Activated CD4-positive, alpha-beta memory T cell treated with anti-CD3 and anti-CD28 coated beads, Interleukin-2, amount 10 ng/mL, durations not matched to agents 7 days and 5 days (primary cell): ENCODE data around the gene S100A16. TPM values are rescaled to one million over a fixed set of nuclear protein-coding genes. Genes with fewer than 3 reads are reported as not detected.
"Not testable (repeated sequence)": the region's sequence is repeated elsewhere in the genome, so short reads cannot be mapped to it uniquely, and the experiment has no call there.

Experiments used
- CTCF ChIA-PET: fragments of 350-600 bp; sonication (Branson Sonifier 250); formaldehyde crosslinking; loops from one replicate; lab custom pipeline; 2021; ENCODE audit warnings: antibody characterized with exemption, inconsistent platforms; lab: Charles Lee
- POLR2A ChIA-PET: fragments of 350-600 bp; sonication (Branson Sonifier 250); formaldehyde crosslinking; loops from one replicate; lab custom pipeline; 2021; ENCODE audit warnings: antibody characterized with exemption; lab: Charles Lee
- DNase-seq: peaks from one replicate; pipeline ENCODE4 v3.0.0-alpha.2; 2020
- H3K27ac Mint-ChIP-seq: one replicate; pipeline ENCODE4 v1.8.0; 2021; ENCODE audit warnings: mild to moderate bottlenecking, mixed read lengths
- H3K27me3 Mint-ChIP-seq: one replicate; pipeline ENCODE4 v1.8.0; 2021; ENCODE audit warnings: mixed read lengths
- H3K36me3 Mint-ChIP-seq: one replicate; pipeline ENCODE4 v1.8.0; 2021; ENCODE audit warnings: low read depth, mixed read lengths
- H3K4me1 Mint-ChIP-seq: one replicate; pipeline ENCODE4 v1.8.0; 2021; ENCODE audit warnings: mixed read lengths
- H3K4me3 Mint-ChIP-seq: one replicate; pipeline ENCODE4 v1.8.0; 2021; ENCODE audit warnings: mild to moderate bottlenecking, mixed read lengths
- H3K9me3 Mint-ChIP-seq: one replicate; pipeline ENCODE4 v1.8.0; 2021; ENCODE audit warnings: mixed read lengths
- total RNA-seq, 2 experiments: library from RNA; stranded (reverse); gene quantifications; one replicate each; pipeline ENCODE4 v1.2.3, GENCODE V29; 2021

Gene S100A16
- total RNA-seq, 2 experiments from 2014 or later = not detected

DNA sequence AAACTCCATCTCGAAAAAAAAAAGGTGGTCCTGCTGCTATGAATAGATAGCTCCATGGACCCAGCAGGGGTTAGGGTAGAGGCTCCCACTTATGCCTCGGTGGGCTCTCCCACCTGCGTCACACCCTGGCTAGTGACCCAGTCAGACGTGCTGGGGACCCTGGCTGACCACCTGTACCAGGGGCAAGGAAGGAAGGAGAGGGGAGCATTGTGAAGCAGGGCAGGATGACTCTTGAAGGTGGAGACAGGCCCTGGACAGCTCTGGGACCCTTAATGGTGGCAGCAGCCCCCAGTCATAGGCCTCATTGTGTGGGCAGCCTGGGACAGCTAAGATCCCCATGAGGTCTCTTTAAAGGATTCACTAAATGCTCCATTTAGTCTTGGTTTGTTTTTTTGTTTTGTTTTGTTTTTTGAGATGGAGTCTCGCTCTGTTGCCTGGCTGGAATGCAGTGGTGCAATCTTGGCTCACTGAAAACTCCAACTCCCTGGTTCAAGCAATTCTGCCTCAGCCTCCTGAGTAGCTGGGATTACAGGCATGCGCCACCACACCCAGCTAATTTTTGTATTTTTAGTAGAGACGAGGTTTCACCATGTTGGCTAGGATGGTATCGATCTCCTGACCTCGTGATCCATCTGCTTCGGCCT lies 35.2 kb upstream of the S100A16 start:
- no peaks in the 10 kb centered on the region for H3K9me3 Mint-ChIP-seq
- ChIA-PET POLR2A (interaction anchor here (1.6 to 3.0 kb wide), 5 partner anchors 8 to 103 kb away, joined by 5 to 26 read pairs (median 8); partner anchors contain the start of genes CHTOP and S100A4), CTCF (interaction anchor here (0.7 to 1.2 kb wide), 3 partner anchors 11 to 518 kb away, joined by 3 to 4 read pairs (median 3); partner anchors contain the start of genes S100A13 and SNAPIN)
- no peak for DNase-seq
- H3K27ac Mint-ChIP-seq = no peak overlapping the region
- H3K27me3 Mint-ChIP-seq = no peaks in the 10 kb centered on the region
- H3K4me3 Mint-ChIP-seq = no peak overlapping the region
- peaks cover 27% of the 10 kb centered on the region for H3K4me1 Mint-ChIP-seq
- H3K36me3 Mint-ChIP-seq = peaks cover 42% of the 10 kb centered on the region

DNA sequence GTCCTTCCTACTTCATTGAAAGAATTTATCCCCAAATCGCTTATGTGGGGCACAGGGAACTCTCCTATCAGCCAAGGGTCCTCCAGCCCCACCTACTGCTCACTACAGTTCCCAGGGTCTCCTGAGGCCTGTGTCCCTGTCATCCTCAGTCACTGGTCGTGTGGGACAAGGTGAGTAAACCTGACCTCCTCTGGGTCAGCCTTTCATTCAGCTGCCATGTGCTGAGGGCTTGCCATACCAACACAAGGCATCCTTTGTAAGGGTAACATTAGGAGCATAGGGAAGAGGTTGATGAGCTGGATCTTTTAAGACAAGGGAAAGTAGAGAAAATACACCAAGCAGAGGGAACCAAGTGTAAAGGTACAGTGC lies 34.4 kb upstream of the S100A16 start:
- ChIA-PET CTCF (interaction anchor here (0.7 to 2.4 kb wide), 3 partner anchors 13 to 519 kb away, joined by 3 to 9 read pairs (median 3); partner anchors contain the start of genes CHTOP and S100A13), POLR2A (interaction anchor here (1.7 to 6.1 kb wide), 4 partner anchors 9 to 115 kb away, joined by 5 to 52 read pairs (median 11); partner anchors contain the start of genes CHTOP and S100A4)
- Mint-ChIP-seq H3K4me3 (no peak overlapping the region), H3K4me1 (peaks cover 30% of the 10 kb centered on the region), H3K27me3 (no peaks in the 10 kb centered on the region), H3K9me3 (no peaks in the 10 kb centered on the region), H3K27ac (no peak overlapping the region), H3K36me3 (peaks cover 50% of the 10 kb centered on the region)
- DNase-seq = no peak

DNA sequence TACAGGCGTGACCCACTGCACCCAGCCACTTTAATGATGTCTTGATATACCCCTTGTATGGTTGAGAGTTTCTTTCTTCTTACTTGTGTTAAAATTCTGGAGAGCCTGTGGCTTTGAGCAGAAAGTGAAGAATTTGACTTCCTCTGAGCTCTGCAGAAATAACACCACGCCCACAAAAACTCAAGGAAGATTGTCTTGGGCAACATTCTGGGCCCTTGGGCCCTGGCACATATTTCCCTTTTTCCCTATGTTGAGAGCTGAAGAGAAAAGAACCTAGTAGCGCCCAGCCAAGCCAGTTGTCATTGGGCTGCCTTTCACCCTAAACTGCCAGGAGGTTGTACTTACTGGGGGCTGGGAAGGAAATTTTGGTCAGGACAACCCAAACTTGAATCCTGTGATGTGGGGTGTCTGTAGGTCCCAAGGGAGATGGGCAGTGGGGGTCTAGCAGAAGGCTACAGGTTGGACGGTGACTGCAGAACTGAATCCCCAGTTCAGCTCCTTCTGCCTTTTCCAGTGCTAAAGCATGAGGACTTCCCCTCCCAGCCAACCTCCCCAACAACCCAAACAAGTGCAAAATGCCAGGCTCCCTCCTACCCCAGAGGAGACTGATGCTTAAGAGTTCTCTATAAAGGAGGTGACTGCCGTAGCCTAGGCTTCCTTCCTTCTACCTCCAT lies 33.9 kb upstream of the S100A16 start:
- H3K36me3 Mint-ChIP-seq = peaks cover 54% of the 10 kb centered on the region
- POLR2A ChIA-PET = interaction anchor here (0.9 to 6.1 kb wide), 5 partner anchors 9 to 114 kb away, joined by 4 to 52 read pairs (median 6); partner anchors contain the start of genes CHTOP, S100A4 and SNAPIN
- no peak for DNase-seq
- H3K4me1 Mint-ChIP-seq = peaks cover 33% of the 10 kb centered on the region
- no peaks in the 10 kb centered on the region for H3K27me3 Mint-ChIP-seq
- CTCF ChIA-PET = interaction anchor here (2.4 kb wide), 1 partner anchor 13 kb away, joined by 9 read pairs; the partner anchor contains the start of gene CHTOP
- peak overlapping the region; percentile 44 for H3K27ac Mint-ChIP-seq
- H3K4me3 Mint-ChIP-seq = no peak overlapping the region
- no peaks in the 10 kb centered on the region for H3K9me3 Mint-ChIP-seq

- no peak for DNase-seq
- ChIA-PET CTCF (interaction anchor here (1.1 to 2.0 kb wide), 2 partner anchors 10 to 71 kb away, joined by 3 to 6 read pairs; partner anchors contain the start of gene CHTOP), POLR2A (interaction anchor here (0.7 to 6.1 kb wide), 5 partner anchors 9 to 132 kb away, joined by 3 to 52 read pairs (median 4); partner anchors contain the start of genes CHTOP, SLC27A3 and SNAPIN)
- no peak overlapping the region for H3K27ac Mint-ChIP-seq
- no peak overlapping the region for H3K4me3 Mint-ChIP-seq
- no peaks in the 10 kb centered on the region for H3K27me3 Mint-ChIP-seq
- no peaks in the 10 kb centered on the region for H3K9me3 Mint-ChIP-seq
- H3K36me3 Mint-ChIP-seq = peaks cover 79% of the 10 kb centered on the region
- peaks cover 37% of the 10 kb centered on the region for H3K4me1 Mint-ChIP-seq
Measured at GRCh38 chr1:153643816-153644215, 30.9 kb upstream of the S100A16 start.

DNA sequence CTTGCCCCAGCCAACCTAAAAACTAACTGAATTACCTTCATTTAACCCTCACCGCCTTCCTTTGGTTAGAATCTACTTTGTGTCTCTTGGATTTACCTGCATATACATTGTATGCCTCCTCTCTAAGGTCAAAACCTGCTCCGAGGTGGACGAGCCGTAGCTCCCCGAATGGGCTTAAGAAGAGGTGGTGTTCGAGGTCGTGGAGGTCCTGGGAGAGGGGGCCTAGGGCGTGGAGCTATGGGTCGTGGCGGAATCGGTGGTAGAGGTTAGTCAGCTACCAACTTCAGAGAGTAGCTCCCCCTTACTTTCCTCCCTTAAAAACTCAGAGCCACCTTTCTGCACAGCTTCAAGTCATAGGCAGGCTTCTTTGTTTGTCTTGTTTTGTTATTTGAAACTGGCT lies 30.2 kb upstream of the S100A16 start:
- Mint-ChIP-seq H3K4me3 (no peak overlapping the region), H3K4me1 (peaks cover 37% of the 10 kb centered on the region), H3K27me3 (no peaks in the 10 kb centered on the region), H3K36me3 (peaks cover 85% of the 10 kb centered on the region), H3K9me3 (no peaks in the 10 kb centered on the region), H3K27ac (no peak overlapping the region)
- POLR2A ChIA-PET = interaction anchor here (0.9 to 6.1 kb wide), 3 partner anchors 8 to 132 kb away, joined by 3 to 52 read pairs (median 5); partner anchors contain the start of genes CHTOP, SLC27A3 and SNAPIN
- CTCF ChIA-PET = interaction anchor here (1.1 to 2.0 kb wide), 2 partner anchors 9 to 71 kb away, joined by 3 to 6 read pairs; partner anchors contain the start of gene CHTOP
- DNase-seq = no peak

DNA sequence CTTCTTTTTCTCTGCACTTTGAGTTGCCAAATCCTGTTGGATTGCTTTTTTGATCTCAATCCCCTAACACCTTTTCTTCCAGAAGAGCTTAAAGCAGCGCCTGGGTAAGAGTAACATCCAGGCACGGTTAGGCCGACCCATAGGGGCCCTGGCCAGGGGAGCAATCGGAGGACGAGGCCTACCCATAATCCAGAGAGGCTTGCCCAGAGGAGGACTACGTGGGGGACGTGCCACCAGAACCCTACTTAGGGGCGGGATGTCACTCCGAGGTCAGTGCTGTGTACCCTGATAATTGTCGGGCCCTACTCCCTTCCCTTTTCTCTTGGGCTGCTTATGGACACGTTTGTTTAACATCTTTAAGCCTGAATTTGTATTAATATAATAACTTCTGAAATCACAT lies 29.2 kb upstream of the S100A16 start:
- Mint-ChIP-seq H3K4me1 (peaks cover 41% of the 10 kb centered on the region), H3K27ac (no peak overlapping the region), H3K36me3 (peaks cover 88% of the 10 kb centered on the region), H3K4me3 (no peak overlapping the region), H3K9me3 (no peaks in the 10 kb centered on the region), H3K27me3 (no peaks in the 10 kb centered on the region)
- DNase-seq = no peak
- CTCF ChIA-PET = no interaction called here
- POLR2A ChIA-PET = interaction anchor here (6.1 kb wide), 1 partner anchor 8 kb away, joined by 52 read pairs; the partner anchor contains the start of gene CHTOP

DNA sequence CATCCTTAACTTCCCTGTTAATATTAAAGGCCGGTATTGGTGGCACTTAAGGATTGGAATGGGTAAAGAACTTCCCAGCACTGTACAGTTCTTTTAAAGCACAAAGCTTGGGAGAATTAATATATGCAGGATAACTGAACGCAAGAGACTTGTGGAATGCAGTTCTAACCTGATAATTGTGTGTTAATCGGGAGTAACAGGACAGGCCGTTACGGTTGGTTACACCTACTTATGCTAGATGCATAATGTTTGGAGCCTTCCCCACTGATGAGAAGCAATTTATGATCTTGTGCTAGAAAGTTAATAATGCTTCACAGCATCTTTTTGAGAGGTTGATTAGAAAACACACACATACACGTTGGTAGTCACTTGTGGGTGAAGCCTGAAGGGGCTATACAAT lies 27.9 kb upstream of the S100A16 start:
- Mint-ChIP-seq H3K9me3 (no peaks in the 10 kb centered on the region), H3K36me3 (peaks cover 88% of the 10 kb centered on the region), H3K27ac (no peak overlapping the region), H3K4me1 (peaks cover 42% of the 10 kb centered on the region), H3K4me3 (no peak overlapping the region), H3K27me3 (no peaks in the 10 kb centered on the region)
- ChIA-PET POLR2A (interaction anchor here (0.8 to 2.5 kb wide), 4 partner anchors 8 to 107 kb away, joined by 3 to 16 read pairs (median 6); no protein-coding TSS in a partner anchor), CTCF (no interaction called here)
- no peak for DNase-seq

GRCh38 chr1:153640213-153640612 lies 27.3 kb upstream of the S100A16 start:
- peaks cover 39% of the 10 kb centered on the region for H3K4me1 Mint-ChIP-seq
- not testable (repeated sequence) for H3K4me3 Mint-ChIP-seq, H3K27ac Mint-ChIP-seq

DNA sequence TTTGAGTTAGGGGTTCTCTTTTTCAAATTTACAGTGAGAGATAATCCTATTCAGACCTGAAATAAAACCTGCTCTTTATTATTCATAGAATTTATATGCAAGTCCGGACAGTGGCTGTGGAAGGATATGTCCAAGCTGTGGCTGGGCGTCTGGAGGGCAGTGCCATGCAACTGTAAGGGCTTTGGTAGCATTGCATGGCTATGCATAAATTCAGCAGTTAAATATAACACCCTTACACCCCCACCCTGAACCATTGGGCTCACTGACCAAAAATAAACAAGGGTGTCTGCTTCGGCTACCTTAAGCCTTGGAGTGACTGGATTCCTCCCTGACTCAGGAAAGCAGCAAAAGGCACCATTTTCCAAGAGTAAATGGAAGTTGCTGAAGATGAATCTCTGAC lies 26.3 kb upstream of the S100A16 start:
- Mint-ChIP-seq H3K9me3 (no peaks in the 10 kb centered on the region), H3K4me1 (peaks cover 44% of the 10 kb centered on the region), H3K36me3 (peaks cover 84% of the 10 kb centered on the region), H3K4me3 (no peak overlapping the region), H3K27me3 (no peaks in the 10 kb centered on the region), H3K27ac (no peak overlapping the region)
- CTCF ChIA-PET = no interaction called here
- no peak for DNase-seq
- POLR2A ChIA-PET = interaction anchor here (0.8 to 2.5 kb wide), 6 partner anchors 10 to 338 kb away, joined by 3 to 16 read pairs (median 4); partner anchors contain the start of genes JTB, SLC27A3 and SNAPIN

More at GRCh38 chr1:153640213-153640612, 27.3 kb upstream of the S100A16 start:
- POLR2A ChIA-PET = interaction anchor here (0.7 to 2.5 kb wide), 7 partner anchors 9 to 135 kb away, joined by 3 to 16 read pairs (median 3); partner anchors contain the start of genes SLC27A3 and SNAPIN
- H3K27me3 Mint-ChIP-seq, CTCF ChIA-PET, DNase-seq, H3K9me3 Mint-ChIP-seq: not testable (repeated sequence)
- peaks cover 87% of the 10 kb centered on the region for H3K36me3 Mint-ChIP-seq

- POLR2A ChIA-PET = interaction anchor here (0.9 to 1.9 kb wide), 5 partner anchors 9 to 106 kb away, joined by 3 to 16 read pairs (median 4); partner anchors contain the start of gene ILF2
- no peaks in the 10 kb centered on the region for H3K27me3 Mint-ChIP-seq
- peaks cover 45% of the 10 kb centered on the region for H3K4me1 Mint-ChIP-seq
- no peak overlapping the region for H3K27ac Mint-ChIP-seq
- CTCF ChIA-PET = interaction anchor here (1.1 kb wide), 1 partner anchor 10 kb away, joined by 5 read pairs; the partner anchor contains the start of genes S100A1 and S100A13
- no peaks in the 10 kb centered on the region for H3K9me3 Mint-ChIP-seq
- H3K36me3 Mint-ChIP-seq = peaks cover 81% of the 10 kb centered on the region
- no peak overlapping the region for H3K4me3 Mint-ChIP-seq
- no peak for DNase-seq
Measured at GRCh38 chr1:153638261-153638660, 25.3 kb upstream of the S100A16 start.

GRCh38 chr1:153636312-153636711 lies 23.4 kb upstream of the S100A16 start:
- ChIA-PET CTCF (no interaction called here), POLR2A (interaction anchor here (3.1 kb wide), 1 partner anchor 32 kb away, joined by 29 read pairs; no protein-coding TSS in a partner anchor)
- DNase-seq = no peak
- H3K9me3 Mint-ChIP-seq = no peaks in the 10 kb centered on the region
- no peaks in the 10 kb centered on the region for H3K27me3 Mint-ChIP-seq
- H3K4me1 Mint-ChIP-seq = peaks cover 52% of the 10 kb centered on the region
- H3K36me3 Mint-ChIP-seq = peaks cover 62% of the 10 kb centered on the region
- no peak overlapping the region for H3K27ac Mint-ChIP-seq
- no peak overlapping the region for H3K4me3 Mint-ChIP-seq

DNA sequence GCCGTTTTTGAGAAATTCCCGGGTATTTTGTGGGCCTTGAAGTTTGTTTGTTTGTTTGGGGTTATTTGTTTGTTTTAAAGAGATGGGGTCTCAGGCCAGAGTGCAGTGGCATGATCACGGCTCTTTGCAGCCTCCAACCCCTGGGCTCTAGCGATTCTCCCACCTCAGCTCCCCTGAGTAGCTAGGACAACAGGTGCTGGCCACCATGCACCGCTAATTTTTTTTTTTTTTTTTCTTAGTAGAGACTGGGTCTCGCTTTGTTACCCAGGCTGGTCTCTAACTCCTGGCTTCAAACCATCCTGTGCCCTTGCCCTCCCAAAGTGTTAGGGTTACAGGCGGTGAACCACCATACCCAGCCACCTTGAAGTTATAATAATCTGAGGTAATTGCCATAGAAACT lies 22.9 kb upstream of the S100A16 start:
- H3K36me3 Mint-ChIP-seq = peaks cover 58% of the 10 kb centered on the region
- no peaks in the 10 kb centered on the region for H3K27me3 Mint-ChIP-seq
- H3K4me3 Mint-ChIP-seq = peak overlapping the region; percentile 97
- no peaks in the 10 kb centered on the region for H3K9me3 Mint-ChIP-seq
- CTCF ChIA-PET = interaction anchor here (1.6 to 3.6 kb wide), 6 partner anchors 36 to 125 kb away, joined by 5 to 27 read pairs (median 12); no protein-coding TSS in a partner anchor
- H3K27ac Mint-ChIP-seq = peak overlapping the region; percentile 67
- peaks cover 48% of the 10 kb centered on the region for H3K4me1 Mint-ChIP-seq
- POLR2A ChIA-PET = interaction anchor here (1.9 to 3.1 kb wide), 8 partner anchors 9 to 287 kb away, joined by 6 to 99 read pairs (median 30); partner anchors contain the start of genes GATAD2B, S100A4, S100A6 and SNAPIN
- no peak for DNase-seq
